HepG2 (cell line): ENCODE results near the gene SULT2B1. TPM values are rescaled to one million over a fixed set of nuclear protein-coding genes. Genes with fewer than 3 reads are reported as not detected.

ENCODE experiments used
- CBX2 ChIP-seq, 2 experiments: fragments of 200-600 bp in 1 of 2; sonication (generic); formaldehyde crosslinking in 1 of 2; IDR thresholded peaks; 2 replicates each; pipeline versions ENCODE4 v1.7.0 to v1.8.1; 2018 to 2022; ENCODE audit warnings: low read depth in 2 of 2, low read length in 1 of 2, mild to moderate bottlenecking in 1 of 2, missing genetic modification reagents in 1 of 2
- FIP1L1 ChIP-seq: fragments of 200-400 bp; formaldehyde crosslinking; IDR thresholded peaks from 2 replicates; pipeline ENCODE4 v1.6.1; 2018; ENCODE audit warnings: low read depth, mild to moderate bottlenecking, low read length, moderate library complexity, borderline replicate concordance; ENCODE audit not compliant: insufficient read depth
- GLI4 ChIP-seq: sonication (generic); formaldehyde crosslinking; IDR thresholded peaks from 2 replicates; pipeline ENCODE4 v1.5.1; 2020; ENCODE audit warnings: missing genetic modification reagents, mild to moderate bottlenecking, moderate library complexity, borderline replicate concordance
- ISX ChIP-seq: sonication (generic); formaldehyde crosslinking; conservative IDR thresholded peaks from 2 replicates; pipeline ENCODE4 v1.5.0; 2020; ENCODE audit warnings: missing genetic modification reagents
- MAFF ChIP-seq: IDR thresholded peaks from 2 replicates; pipeline ENCODE4 v1.6.1; 2011; ENCODE audit warnings: low read depth, low read length, improper control_type of control experiment
- ONECUT2 ChIP-seq: sonication (generic); formaldehyde crosslinking; IDR thresholded peaks from 2 replicates; pipeline ENCODE4 v1.4.0; 2020; ENCODE audit warnings: missing genetic modification reagents
- SALL2 ChIP-seq: sonication (generic); formaldehyde crosslinking; IDR thresholded peaks from 2 replicates; pipeline ENCODE4 v1.8.1; 2023; ENCODE audit warnings: mild to moderate bottlenecking, missing genetic modification reagents, inconsistent platforms
- SOX6 ChIP-seq, 2 experiments: fragments of 450-650 bp in 1 of 2; sonication (generic) in 1 of 2; formaldehyde crosslinking in 1 of 2; IDR thresholded peaks; 2 replicates each; pipeline versions ENCODE4 v1.4.0 to v1.6.1; 2017 to 2020; ENCODE audit warnings: antibody characterized with exemption in 1 of 2, mild to moderate bottlenecking in 1 of 2, missing genetic modification reagents in 1 of 2
- USF2 ChIP-seq, 2 experiments: sonication (generic) in 1 of 2; formaldehyde crosslinking in 1 of 2; IDR thresholded peaks; 2 replicates each; pipeline versions ENCODE4 v1.5.1 to v1.6.1; 2011 to 2020; ENCODE audit warnings: borderline replicate concordance in 1 of 2, low read depth in 1 of 2, low read length in 1 of 2, mild to moderate bottlenecking in 1 of 2, missing genetic modification reagents in 1 of 2, moderate library complexity in 1 of 2
- ZBTB39 ChIP-seq: sonication (generic); formaldehyde crosslinking; IDR thresholded peaks from 2 replicates; pipeline ENCODE4 v1.5.0; 2020; ENCODE audit warnings: missing genetic modification reagents
- ZNF24 ChIP-seq: fragments of 450-650 bp; IDR thresholded peaks from 2 replicates; pipeline ENCODE4 v1.6.1; 2017; ENCODE audit warnings: antibody characterized with exemption, mild to moderate bottlenecking
- ZNF382 ChIP-seq: sonication (generic); formaldehyde crosslinking; IDR thresholded peaks from 2 replicates; pipeline ENCODE4 v1.5.0; 2020; ENCODE audit warnings: missing genetic modification reagents, mild to moderate bottlenecking, borderline replicate concordance
- ZNF766 ChIP-seq: sonication (generic); formaldehyde crosslinking; IDR thresholded peaks from 2 replicates; pipeline ENCODE4 v1.5.0; 2020; ENCODE audit warnings: missing genetic modification reagents, borderline replicate concordance
- ZSCAN22 ChIP-seq: sonication (generic); formaldehyde crosslinking; IDR thresholded peaks from 2 replicates; pipeline ENCODE4 v1.4.0; 2020; ENCODE audit warnings: mild to moderate bottlenecking, missing genetic modification reagents
- polyA plus RNA-seq, 8 experiments: library from polyadenylated mRNA; depleted of rRNA in 3 of 8; stranded (reverse) in 7 of 8; unstranded in 1 of 8; fragments of >200 nt; fragmentation: Illumina TruSeq in 4 of 8; extraction: Trizol in 4 of 8; gene quantifications; 2 replicates each; pipeline versions ENCODE4 v1.2.1 to v1.2.3, GENCODE V29; 2011 to 2016; ENCODE audit warnings: low read depth in 4 of 8, missing spikeins in 1 of 8, mixed read lengths in 1 of 8; ENCODE audit not compliant: insufficient read depth in 1 of 8
- total RNA-seq, 5 experiments: library from RNA; depleted of rRNA; stranded (reverse); fragments of >200 nt; fragmentation: Illumina TruSeq; extraction: Trizol; gene quantifications; 2 replicates each; pipeline ENCODE4 v1.2.3, GENCODE V29; 2016; ENCODE audit warnings: low read depth in 1 of 5
- TF ChIP-seq, protein P1 (sequence below): fragments of 450-650 bp; IDR thresholded peaks from 2 replicates; pipeline ENCODE4 v1.6.1; 2017
- TF ChIP-seq, protein P2 (sequence below): sonication (generic); formaldehyde crosslinking; conservative IDR thresholded peaks from 2 replicates; pipeline ENCODE4 v1.4.0; 2020; ENCODE audit warnings: mild to moderate bottlenecking, missing genetic modification reagents, moderate library complexity

The SULT2B1 gene
- total and polyA plus RNA-seq, 2 of the 13 experiments (the other 11 are each of a cell fraction or from before 2014, with no cell fraction given) = 0.13 TPM; not detected in 1

- TF ChIP-seq, protein P1, sequence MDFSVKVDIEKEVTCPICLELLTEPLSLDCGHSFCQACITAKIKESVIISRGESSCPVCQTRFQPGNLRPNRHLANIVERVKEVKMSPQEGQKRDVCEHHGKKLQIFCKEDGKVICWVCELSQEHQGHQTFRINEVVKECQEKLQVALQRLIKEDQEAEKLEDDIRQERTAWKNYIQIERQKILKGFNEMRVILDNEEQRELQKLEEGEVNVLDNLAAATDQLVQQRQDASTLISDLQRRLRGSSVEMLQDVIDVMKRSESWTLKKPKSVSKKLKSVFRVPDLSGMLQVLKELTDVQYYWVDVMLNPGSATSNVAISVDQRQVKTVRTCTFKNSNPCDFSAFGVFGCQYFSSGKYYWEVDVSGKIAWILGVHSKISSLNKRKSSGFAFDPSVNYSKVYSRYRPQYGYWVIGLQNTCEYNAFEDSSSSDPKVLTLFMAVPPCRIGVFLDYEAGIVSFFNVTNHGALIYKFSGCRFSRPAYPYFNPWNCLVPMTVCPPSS = no peak
- TF ChIP-seq CBX2 (IDR thresholded peaks at IDR 0.05; ENCODE audit: low read depth, low read length) = no peak
- TF ChIP-seq CBX2 (CRISPR knock-in tag; IDR thresholded peaks at IDR 0.05; ENCODE audit: low read depth) = no peak
- TF ChIP-seq, protein P2, sequence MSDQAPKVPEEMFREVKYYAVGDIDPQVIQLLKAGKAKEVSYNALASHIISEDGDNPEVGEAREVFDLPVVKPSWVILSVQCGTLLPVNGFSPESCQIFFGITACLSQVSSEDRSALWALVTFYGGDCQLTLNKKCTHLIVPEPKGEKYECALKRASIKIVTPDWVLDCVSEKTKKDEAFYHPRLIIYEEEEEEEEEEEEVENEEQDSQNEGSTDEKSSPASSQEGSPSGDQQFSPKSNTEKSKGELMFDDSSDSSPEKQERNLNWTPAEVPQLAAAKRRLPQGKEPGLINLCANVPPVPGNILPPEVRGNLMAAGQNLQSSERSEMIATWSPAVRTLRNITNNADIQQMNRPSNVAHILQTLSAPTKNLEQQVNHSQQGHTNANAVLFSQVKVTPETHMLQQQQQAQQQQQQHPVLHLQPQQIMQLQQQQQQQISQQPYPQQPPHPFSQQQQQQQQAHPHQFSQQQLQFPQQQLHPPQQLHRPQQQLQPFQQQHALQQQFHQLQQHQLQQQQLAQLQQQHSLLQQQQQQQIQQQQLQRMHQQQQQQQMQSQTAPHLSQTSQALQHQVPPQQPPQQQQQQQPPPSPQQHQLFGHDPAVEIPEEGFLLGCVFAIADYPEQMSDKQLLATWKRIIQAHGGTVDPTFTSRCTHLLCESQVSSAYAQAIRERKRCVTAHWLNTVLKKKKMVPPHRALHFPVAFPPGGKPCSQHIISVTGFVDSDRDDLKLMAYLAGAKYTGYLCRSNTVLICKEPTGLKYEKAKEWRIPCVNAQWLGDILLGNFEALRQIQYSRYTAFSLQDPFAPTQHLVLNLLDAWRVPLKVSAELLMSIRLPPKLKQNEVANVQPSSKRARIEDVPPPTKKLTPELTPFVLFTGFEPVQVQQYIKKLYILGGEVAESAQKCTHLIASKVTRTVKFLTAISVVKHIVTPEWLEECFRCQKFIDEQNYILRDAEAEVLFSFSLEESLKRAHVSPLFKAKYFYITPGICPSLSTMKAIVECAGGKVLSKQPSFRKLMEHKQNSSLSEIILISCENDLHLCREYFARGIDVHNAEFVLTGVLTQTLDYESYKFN (CRISPR knock-in tag) = peak; percentile 66
- peak; percentile 90 for TF ChIP-seq USF2 (IDR thresholded peaks at IDR 0.05; ENCODE audit: low read depth, low read length)
- peak; percentile 90; the same call in 1 of the 2 replicates for TF ChIP-seq USF2 (CRISPR knock-in tag; IDR thresholded peaks at IDR 0.05; ENCODE audit: borderline replicate concordance)
- peak; percentile 30; the same call in 1 of the 2 replicates for TF ChIP-seq ZNF766 (CRISPR knock-in tag)
- no peak for TF ChIP-seq ZBTB39 (CRISPR knock-in tag)
- no peak for TF ChIP-seq FIP1L1
- TF ChIP-seq MAFF = no peak
- TF ChIP-seq ZSCAN22 (CRISPR knock-in tag) = peak; percentile 65; the same call in 1 of the 2 replicates
- no peak for TF ChIP-seq ISX (CRISPR knock-in tag)
- TF ChIP-seq SALL2 (CRISPR knock-in tag) = peak; percentile 47; the same call in 1 of the 2 replicates
- no peak for TF ChIP-seq SOX6 (IDR thresholded peaks at IDR 0.05)
- TF ChIP-seq SOX6 (CRISPR knock-in tag; IDR thresholded peaks at IDR 0.05) = peak; percentile 57
- no peak for TF ChIP-seq ZNF24
- TF ChIP-seq ONECUT2 (CRISPR knock-in tag) = no peak
- TF ChIP-seq GLI4 (CRISPR knock-in tag) = no peak
- TF ChIP-seq ZNF382 (CRISPR knock-in tag) = no peak
Observed at GRCh38 chr19:48634424-48635262, 82.7 kb downstream of the SULT2B1 start (continued).
